HG02885 (cell line): Measurements from ENCODE around the gene TCF7L1.

Experiments
- ATAC-seq: cut with Tn5 transposase; IDR thresholded peaks from one replicate; pipeline ENCODE4 v1.9.1; 2021; ENCODE audit warnings: mild to moderate bottlenecking; ENCODE audit not compliant: unreplicated experiment, poor library complexity

Gene TCF7L1

GRCh38 chr2:85160966-85161960 is 28.1 kb downstream of the TCF7L1 start:
- ATAC-seq: no peak

- ATAC-seq: no peak
Measured at GRCh38 chr2:85162746-85163301, 29.6 kb downstream of the TCF7L1 start.

- no peak for ATAC-seq
Measured at GRCh38 chr2:85163675-85164074, 30.5 kb downstream of the TCF7L1 start.

GRCh38 chr2:85164145-85164569 is 31.0 kb downstream of the TCF7L1 start:
- ATAC-seq: no peak

- no peak for ATAC-seq
Measured at GRCh38 chr2:85165088-85165690, 32.0 kb downstream of the TCF7L1 start.

- ATAC-seq: no peak
Measured at GRCh38 chr2:85166021-85166420, 32.8 kb downstream of the TCF7L1 start.

GRCh38 chr2:85167479-85167878 is 34.3 kb downstream of the TCF7L1 start:
- ATAC-seq: no peak

GRCh38 chr2:85168942-85169341 is 35.8 kb downstream of the TCF7L1 start:
- ATAC-seq: no peak

- no peak for ATAC-seq
Measured at GRCh38 chr2:85169581-85169980, 36.4 kb downstream of the TCF7L1 start.

GRCh38 chr2:85170938-85171475 is 37.8 kb downstream of the TCF7L1 start:
- ATAC-seq: no peak

- ATAC-seq: no peak
Measured at GRCh38 chr2:85171916-85172315, 38.7 kb downstream of the TCF7L1 start.

- ATAC-seq: no peak
Measured at GRCh38 chr2:85173909-85174308, 40.7 kb downstream of the TCF7L1 start.

GRCh38 chr2:85174943-85175342 is 41.8 kb downstream of the TCF7L1 start:
- ATAC-seq: no peak

GRCh38 chr2:85175369-85176299 is 42.4 kb downstream of the TCF7L1 start:
- ATAC-seq: no peak

- ATAC-seq: no peak
Measured at GRCh38 chr2:85177031-85177824, 44.0 kb downstream of the TCF7L1 start.

- ATAC-seq: no peak
Measured at GRCh38 chr2:85178154-85178553, 45.0 kb downstream of the TCF7L1 start.

GRCh38 chr2:85178980-85179411 is 45.8 kb downstream of the TCF7L1 start:
- ATAC-seq: no peak

- no peak for ATAC-seq
Measured at GRCh38 chr2:85179541-85179940, 46.3 kb downstream of the TCF7L1 start.
